GM18498 (cell line): ENCODE data around the gene OR52E4.

Experiments used
- ATAC-seq: cut with Tn5 transposase; IDR thresholded peaks from one replicate; pipeline ENCODE4 v1.9.1; 2021; ENCODE audit warnings: mild to moderate bottlenecking, moderate library complexity; ENCODE audit not compliant: unreplicated experiment

OR52E4 gene

GRCh38 chr11:5880329-5880728 is at the start of gene OR52E4:
Gene OR52E4 (plus strand): TSS chr11:5880629. CDS start chr11:5884293, 3,664 bp downstream.
- no peak for ATAC-seq

GRCh38 chr11:5831196-5831829 is 49.1 kb upstream of the OR52E4 start:
- ATAC-seq, result no peak

DNA sequence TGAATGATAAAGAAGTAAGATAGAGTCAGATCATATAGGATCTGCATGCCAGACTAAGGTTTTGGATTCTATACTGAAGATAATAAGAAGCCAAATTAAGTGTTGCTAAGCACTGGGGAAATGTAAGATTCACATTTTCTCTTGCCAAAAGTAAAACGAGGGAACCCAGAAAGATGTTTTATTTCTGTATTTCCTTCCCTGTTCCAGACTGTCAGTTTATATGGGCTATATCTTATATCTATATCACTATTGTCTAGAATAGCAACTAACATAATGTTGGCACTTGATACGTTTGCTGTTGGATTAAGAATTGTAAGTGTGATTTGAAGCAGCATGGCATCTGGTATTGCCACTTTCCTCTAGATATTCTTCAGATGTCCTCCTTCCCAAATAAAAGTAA is 47.0 kb upstream of the OR52E4 start:
- ATAC-seq, result no peak

DNA sequence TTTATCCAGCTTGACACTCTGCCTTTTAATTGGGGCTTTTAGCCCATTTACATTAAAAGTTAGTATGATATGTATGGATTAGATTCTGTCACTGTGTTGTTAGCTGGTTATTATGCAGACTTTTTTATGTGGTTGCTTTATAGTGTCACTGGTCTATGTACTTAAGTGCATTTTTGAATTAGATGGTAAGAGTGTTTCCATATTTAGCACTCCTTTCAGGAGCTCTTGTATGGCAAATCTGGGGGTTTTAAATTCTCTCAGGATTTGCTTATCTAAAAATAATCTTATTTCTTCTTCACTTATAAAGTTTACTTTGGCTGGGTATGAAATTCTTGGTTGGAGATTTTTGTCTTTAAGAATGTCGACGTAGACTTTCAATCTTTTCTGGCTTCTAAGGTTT is 42.7 kb upstream of the OR52E4 start:
- ATAC-seq, result no peak

- ATAC-seq, result no peak
Measured at GRCh38 chr11:5841797-5842196, 38.6 kb upstream of the OR52E4 start, which contains the start of gene OR52E6. Gene OR52E6 (minus strand): TSS chr11:5841897. CDS start chr11:5841897, 0 bp downstream.

DNA sequence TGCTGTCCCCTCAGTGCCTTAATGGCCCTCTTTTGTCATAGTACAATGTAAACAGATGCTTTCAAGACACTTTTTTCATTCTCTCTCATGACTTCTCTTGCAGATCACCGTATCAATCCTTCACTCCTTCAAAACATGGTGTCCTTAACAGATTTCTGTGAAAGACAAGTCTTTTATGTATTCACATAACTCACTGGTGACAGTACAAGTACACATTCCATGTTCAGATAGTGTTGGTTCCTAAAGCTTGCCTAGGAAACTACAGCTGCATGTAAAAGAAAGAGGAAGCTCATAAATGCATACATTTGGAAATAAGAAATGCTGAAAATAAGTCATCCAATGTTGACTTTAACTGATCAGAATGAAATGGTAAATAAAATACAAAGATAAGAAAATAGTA is 33.7 kb upstream of the OR52E4 start:
- ATAC-seq, result no peak

DNA sequence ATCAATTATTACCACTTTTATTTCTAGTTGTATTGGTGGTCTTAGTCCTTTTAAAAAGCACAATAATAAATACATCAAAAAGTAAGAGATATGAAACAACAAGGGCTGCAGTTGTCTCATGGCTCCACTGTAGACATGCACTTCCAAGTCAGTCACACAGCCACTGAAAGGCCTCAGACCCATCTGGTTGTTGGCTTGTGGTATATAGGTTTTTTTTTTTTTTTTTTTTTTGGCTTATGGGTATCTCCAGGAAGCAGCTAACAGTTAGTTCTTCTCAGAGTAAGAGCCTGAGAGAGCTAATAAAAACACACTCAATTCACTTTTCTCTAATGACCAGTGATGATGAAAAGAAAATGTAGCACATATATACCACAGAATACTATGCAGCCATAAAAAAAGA is 32.7 kb upstream of the OR52E4 start:
- no peak for ATAC-seq

DNA sequence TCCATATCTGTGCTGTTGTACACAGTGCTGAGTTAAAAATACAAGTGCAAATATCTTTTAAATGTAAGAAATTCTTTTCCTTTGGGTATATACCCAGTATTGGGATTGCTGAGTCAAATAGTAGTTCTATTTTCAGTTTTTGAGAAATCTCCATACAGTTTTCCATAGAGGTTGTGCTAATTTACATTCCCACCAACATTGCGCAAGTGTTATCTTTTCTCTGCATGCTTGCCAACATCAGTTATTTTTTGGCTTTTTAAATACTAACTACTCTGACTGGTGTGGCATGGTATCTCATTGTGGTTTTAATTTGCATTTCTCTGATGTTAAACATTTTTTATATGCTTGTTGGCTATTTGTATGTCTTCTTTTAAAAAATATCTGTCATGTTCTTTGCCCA is 29.4 kb upstream of the OR52E4 start:
- ATAC-seq, result no peak

DNA sequence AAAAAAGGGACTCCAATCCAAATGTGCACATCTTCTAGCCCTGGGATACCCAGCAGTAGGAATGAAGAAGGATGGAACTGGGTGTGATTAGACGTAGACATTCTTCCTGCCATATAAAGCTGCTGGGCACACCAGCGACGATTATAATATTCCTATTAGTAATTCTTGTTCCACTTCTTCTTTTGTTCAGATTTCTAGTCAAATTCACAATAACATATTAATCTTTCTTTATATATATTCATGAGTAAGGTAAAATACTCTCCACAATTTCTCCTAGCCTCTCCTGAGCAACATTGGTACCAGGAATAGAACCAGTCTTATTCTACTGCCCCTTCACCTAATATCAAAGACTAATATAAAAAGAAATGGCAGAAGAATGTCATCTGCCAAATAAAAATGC is 22.8 kb upstream of the OR52E4 start, which contains the start of gene OR52E8:
Gene OR52E8, minus strand, starts transcription at position 101 of the 400 bp plus-strand sequence. Its CDS starts 0 bp downstream, at position 101.
- no peak for ATAC-seq

GRCh38 chr11:5865826-5866225 is 14.6 kb upstream of the OR52E4 start:
- ATAC-seq, result no peak

GRCh38 chr11:5878564-5878963 is 1.9 kb upstream of the OR52E4 start:
- no peak for ATAC-seq

- no peak for ATAC-seq
Measured at GRCh38 chr11:5881756-5882155, 1.3 kb downstream of the OR52E4 start.

DNA sequence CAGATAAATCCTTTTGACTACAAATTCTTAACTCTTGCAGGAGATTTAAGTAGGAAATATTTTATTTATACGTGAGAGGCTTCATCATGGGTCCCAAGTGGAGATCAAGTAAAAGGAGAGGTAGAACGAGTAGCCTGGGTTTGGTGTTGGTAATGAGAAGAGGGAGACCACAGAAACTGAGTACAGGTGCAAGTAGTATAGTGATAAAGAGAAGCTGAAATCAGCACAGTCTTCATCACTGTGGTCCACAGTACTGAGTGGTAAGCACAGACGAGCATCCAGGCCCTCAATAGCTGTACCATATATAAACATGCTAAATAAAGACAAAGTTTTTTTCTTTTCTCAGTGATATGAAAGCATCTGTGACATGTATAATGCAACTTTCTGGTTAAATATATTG is 6.7 kb downstream of the OR52E4 start:
- no peak for ATAC-seq

DNA sequence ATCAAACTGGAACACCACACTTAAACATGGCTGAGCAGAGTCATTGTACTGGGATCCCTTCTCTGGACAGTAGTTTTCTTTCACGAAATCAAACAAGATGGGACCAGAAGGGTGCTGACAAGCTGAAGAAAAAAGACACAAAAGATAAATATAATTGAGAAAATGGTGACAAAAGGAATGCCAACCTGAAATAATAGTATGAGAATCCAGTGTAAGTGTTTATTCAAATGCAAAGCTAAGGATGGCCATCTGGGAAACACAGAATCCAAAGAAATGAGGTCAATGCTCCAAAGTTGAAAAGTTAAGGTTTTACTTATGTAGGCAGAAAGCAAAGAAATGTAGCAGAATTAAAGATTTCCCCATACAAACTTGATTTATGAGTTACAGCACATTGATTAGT is 7.2 kb downstream of the OR52E4 start:
- no peak for ATAC-seq

- ATAC-seq, result no peak
Measured at GRCh38 chr11:5891216-5891800, 10.9 kb downstream of the OR52E4 start.

- ATAC-seq, result no peak
Measured at GRCh38 chr11:5892908-5893307, 12.5 kb downstream of the OR52E4 start, which contains the start of gene OR52E5. Gene OR52E5 (plus strand): TSS chr11:5893208. CDS start chr11:5900777, 7,569 bp downstream.

DNA sequence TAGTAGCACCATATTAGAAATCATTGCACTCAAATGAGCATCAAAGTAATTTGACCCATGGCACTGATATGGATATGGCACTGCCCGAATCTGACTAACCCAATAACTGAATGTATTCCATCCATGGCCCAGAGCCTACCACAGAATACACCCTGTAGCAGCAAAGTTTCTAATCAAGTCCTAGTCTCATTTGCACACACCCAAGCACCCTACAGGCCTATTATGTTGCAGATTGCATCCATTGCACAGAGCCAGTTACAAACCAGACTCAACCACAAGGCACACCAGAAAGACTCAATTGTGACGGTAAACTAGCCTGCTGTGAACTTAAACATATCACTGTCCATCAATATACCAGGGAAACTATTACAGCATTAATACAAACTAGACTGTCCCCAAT is 19.1 kb downstream of the OR52E4 start:
- no peak for ATAC-seq

- no peak for ATAC-seq
Measured at GRCh38 chr11:5910540-5910939, 30.1 kb downstream of the OR52E4 start.

DNA sequence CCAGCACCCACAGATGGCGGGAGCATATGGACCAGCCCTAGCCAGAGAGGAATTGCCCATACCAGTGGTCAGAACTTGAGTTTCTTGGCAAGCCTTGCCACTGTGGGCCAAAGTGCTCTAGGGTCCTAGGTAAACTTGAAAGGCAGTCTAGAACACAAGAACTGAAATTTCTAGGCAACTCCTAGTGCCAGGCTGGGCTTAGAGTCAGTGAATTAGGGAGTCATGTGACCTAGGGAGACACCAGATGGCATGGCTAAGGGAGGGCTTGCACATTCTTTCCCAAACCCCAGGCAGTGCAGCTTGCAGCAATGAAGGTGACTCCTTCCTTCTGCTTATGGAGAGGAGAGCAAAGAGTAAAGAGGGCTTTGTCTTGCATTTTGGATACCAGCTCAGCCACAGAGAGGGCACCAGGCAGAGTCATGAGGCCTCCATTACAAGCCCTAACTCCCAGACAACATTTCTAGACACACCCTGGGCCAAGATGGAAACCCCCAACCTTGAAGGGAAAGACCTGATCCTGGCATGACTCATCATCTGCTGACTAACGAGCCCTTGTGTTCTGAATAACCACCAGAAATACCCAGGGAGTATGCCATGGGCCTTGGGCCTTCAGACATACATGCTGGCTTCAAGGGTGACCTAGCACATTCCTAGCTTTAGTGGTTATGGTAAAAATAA is 42.5 kb downstream of the OR52E4 start:
- ATAC-seq, result peak; percentile 73

GRCh38 chr11:5923427-5923776 is 43.0 kb downstream of the OR52E4 start:
- peak; percentile 37 for ATAC-seq

GRCh38 chr11:5923794-5924193 is 43.4 kb downstream of the OR52E4 start:
- no peak for ATAC-seq

DNA sequence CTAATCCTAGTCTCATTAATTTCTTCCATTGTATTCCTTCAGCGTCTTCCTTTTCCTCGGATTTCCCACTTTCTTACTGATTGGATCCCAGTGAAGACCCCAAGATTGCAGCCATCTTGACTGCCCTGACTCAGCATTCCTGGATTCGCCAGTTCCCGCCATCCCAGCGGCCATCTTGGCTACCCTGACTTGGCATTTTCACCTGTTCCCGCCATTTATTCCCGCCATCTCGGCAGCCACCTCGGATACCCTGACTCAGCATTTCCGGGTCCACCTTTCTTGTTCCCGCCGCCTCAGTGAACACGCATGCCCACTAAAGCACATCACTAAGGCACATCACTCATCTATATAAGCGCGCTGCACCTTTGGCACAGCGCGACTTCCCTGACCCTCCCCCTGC is 47.8 kb downstream of the OR52E4 start:
- ATAC-seq, result no peak
